Measurements from ENCODE around the gene AFG3L2.

The AFG3L2 gene

GRCh38 chr18:12309683-12310198 lies 67.3 kb downstream of the AFG3L2 start:
- no peak overlapping the region for H3K4me3 ChIP-seq (ENCODE audit: low read length)
- no peak for DNase-seq (ENCODE audit: low read depth, low spot score)

GRCh38 chr18:12308386-12309100 lies 68.5 kb downstream of the AFG3L2 start:
- DNase-seq (ENCODE audit: low read depth, low spot score): no peak

DNA sequence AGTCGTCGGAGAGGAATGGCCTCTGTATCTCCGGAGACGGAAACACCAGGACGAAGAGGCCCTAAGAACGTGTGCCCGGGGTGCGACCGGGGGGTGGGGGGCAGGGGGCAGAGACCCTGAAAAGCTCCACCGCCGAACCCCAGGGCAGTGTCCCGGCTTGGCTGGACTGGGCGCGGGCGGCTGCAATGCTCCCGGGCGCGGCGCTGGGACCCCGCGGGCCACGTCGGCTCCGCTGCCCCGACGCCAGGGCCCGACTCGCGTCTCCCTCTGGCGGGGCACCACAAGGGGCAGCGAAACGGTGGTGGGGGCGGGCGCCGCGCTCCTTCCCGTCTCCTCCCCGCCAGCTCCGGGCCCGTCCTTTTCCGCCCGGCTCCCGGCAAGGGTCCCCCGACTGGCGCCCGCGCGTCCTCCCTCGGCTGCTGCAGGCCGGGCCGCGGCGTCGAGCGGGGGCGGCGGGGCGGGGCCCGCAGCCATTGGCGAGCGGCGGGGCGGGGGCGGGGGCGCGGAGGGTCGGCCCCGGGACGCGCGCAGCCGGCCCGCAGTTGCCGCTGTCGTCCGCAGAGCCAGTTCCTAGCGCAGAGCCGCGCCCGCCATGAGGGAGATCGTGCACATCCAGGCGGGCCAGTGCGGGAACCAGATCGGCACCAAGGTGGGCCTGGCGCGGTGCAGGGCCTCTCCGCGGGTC lies 69.2 kb downstream of the AFG3L2 start, which contains the start of gene TUBB6:
Gene TUBB6 (plus strand): TSS at position 541 of the 685 bp plus-strand sequence. CDS start 52 bp downstream, at position 593.
- DNase-seq (ENCODE audit: low read depth, low spot score): no peak
- H3K4me3 ChIP-seq (ENCODE audit: low read length): no peak within 1 kb of the TSS

More at GRCh38 chr18:12308386-12309100, 68.5 kb downstream of the AFG3L2 start:
- no peak overlapping the region for H3K4me3 ChIP-seq (ENCODE audit: low read length)

GRCh38 chr18:12306752-12307700 lies 70.0 kb downstream of the AFG3L2 start:
- H3K4me3 ChIP-seq (ENCODE audit: low read length): no peak overlapping the region
- no peak for DNase-seq (ENCODE audit: low read depth, low spot score)

- DNase-seq (ENCODE audit: low read depth, low spot score): no peak
- H3K4me3 ChIP-seq (ENCODE audit: low read length): no peak overlapping the region
Observed at GRCh38 chr18:12305930-12306629, 70.9 kb downstream of the AFG3L2 start.

- no peak for DNase-seq (ENCODE audit: low read depth, low spot score)
- H3K4me3 ChIP-seq (ENCODE audit: low read length): no peak overlapping the region
Observed at GRCh38 chr18:12305211-12305610, 71.8 kb downstream of the AFG3L2 start.

DNA sequence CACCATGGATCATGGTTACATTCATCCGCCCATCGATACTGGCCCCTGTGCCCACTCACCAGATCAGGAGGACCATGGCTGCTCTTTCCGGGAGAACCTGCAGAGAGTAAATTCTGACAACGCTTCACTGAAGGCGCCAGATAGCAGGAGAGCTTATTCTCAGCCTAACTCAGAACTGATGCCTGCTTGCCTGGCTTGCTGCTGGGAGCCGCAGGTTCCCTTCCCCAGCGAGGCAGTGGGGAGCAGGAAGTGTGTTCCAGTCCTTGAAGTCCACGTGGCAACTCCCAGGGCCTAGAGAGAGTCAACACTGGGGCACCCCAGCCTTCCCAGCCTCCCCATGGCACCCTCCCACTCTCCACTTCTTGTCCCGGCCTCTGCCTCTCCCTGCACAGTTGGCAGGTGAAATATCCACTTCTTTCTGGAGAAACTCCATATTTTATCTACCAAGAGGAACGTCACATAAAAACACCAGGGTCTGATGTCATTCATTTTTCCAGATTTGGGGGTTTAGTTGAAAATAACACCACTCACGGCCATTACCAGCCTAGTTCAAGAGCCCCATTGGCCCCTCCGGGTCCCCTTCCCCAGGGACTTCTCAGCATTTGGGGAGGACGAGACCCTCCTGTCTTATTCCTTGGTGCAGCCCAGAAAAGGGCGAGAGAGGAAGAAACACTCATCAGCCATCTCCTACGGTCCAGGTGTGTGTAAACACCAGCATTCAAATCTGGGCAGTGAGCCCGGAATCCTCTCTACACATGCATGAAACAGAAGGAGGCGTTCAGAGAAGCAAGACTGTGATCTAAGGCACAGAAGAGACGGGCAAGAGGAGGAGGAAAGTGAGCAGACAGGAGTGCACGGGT lies 72.4 kb downstream of the AFG3L2 start:
- H3K4me3 ChIP-seq (ENCODE audit: low read length): no peak overlapping the region
- no peak for DNase-seq (ENCODE audit: low read depth, low spot score)

- H3K4me3 ChIP-seq (ENCODE audit: low read length): no peak overlapping the region
- no peak for DNase-seq (ENCODE audit: low read depth, low spot score)
Observed at GRCh38 chr18:12302391-12303147, 74.5 kb downstream of the AFG3L2 start.

DNA sequence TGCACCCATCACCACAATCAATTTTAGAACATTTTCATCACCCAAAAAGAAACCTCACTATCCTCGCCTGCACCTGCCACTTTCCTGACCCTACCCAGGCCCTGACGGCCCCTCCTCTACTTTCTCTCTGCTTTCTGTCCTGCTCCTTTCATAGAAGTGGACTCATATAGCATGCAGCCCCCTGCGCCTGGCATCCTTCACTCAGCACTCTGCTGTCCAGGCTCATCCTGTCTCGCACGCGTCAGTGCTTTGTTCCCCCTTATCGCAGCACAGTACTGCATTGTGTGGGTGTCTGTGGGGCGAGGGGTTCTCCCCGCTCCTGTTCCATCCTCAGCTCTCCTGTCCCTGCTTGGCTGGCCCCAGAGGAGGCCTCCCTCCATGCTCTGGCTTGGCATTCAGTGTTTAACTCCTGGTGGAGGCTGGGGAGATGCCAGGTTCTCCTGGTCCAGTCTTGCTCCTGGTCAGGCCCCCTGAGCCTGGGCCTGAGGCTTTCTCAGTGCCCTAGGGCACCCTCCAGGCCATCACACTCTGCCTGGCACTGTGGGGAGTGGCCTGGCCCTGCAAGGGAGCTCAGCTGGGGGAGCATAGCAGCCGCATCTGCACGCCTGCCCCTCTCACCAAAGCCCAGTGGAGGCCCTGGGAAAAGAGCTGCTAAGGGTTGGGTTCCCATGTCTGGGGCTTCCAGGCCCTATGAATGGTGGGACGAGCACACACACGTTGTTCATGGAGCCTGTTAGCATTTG lies 75.6 kb downstream of the AFG3L2 start:
- no peak for DNase-seq (ENCODE audit: low read depth, low spot score)
- H3K4me3 ChIP-seq (ENCODE audit: low read length): no peak overlapping the region

DNA sequence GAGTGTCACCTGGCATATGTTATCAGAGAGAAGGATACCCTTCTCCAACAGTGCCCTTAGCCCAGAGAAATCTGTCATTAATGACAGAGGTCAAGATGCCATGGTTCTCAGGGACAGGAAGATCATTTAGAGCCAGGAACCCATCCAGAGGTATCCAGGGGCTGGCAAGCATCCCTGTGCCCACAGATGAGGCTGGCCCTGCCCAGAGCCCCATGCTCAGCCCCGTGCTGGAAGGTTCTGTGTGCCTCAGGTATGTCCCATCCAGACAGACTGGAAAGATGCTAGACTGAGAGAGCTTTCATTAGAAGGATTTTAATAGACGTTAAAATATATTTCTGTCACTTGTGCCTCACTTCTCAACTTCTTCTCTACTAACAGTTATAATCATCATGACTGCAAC lies 77.2 kb downstream of the AFG3L2 start:
- H3K4me3 ChIP-seq (ENCODE audit: low read length): no peak overlapping the region
- no peak for DNase-seq (ENCODE audit: low read depth, low spot score)

- no peak for DNase-seq (ENCODE audit: low read depth, low spot score)
- no peak overlapping the region for H3K4me3 ChIP-seq (ENCODE audit: low read length)
Observed at GRCh38 chr18:12296457-12296856, 80.6 kb downstream of the AFG3L2 start.

- no peak for DNase-seq (ENCODE audit: low read depth, low spot score)
- H3K4me3 ChIP-seq (ENCODE audit: low read length): no peak overlapping the region
Observed at GRCh38 chr18:12296087-12296403, 81.0 kb downstream of the AFG3L2 start.

GRCh38 chr18:12295389-12296086 lies 81.5 kb downstream of the AFG3L2 start:
- no peak for DNase-seq (ENCODE audit: low read depth, low spot score)
- H3K4me3 ChIP-seq (ENCODE audit: low read length): no peak overlapping the region

- no peak overlapping the region for H3K4me3 ChIP-seq (ENCODE audit: low read length)
- no peak for DNase-seq (ENCODE audit: low read depth, low spot score)
Observed at GRCh38 chr18:12293831-12294230, 83.2 kb downstream of the AFG3L2 start.

GRCh38 chr18:12291690-12292089 lies 85.3 kb downstream of the AFG3L2 start:
- no peak overlapping the region for H3K4me3 ChIP-seq (ENCODE audit: low read length)
- DNase-seq (ENCODE audit: low read depth, low spot score): no peak

GRCh38 chr18:12291161-12291560 lies 85.9 kb downstream of the AFG3L2 start:
- no peak overlapping the region for H3K4me3 ChIP-seq (ENCODE audit: low read length)
- DNase-seq (ENCODE audit: low read depth, low spot score): no peak

Data from Jurkat, Clone E6-1 (cell line).